WERI-Rb-1 (cell line): Measurements from ENCODE around the gene GPR137B.

Source experiments
- DNase-seq: peaks from one replicate; pipeline ENCODE4 v3.0.0-alpha.2; 2020
- H3K27ac ChIP-seq: fragments of 250-450 bp; sonication (Bioruptor Pico); 2 replicates; pipeline ENCODE4 v1.5.1; 2020; ENCODE audit warnings: mild to moderate bottlenecking, moderate library complexity
- H3K27me3 ChIP-seq: fragments of 250-450 bp; sonication (Bioruptor Pico); 2 replicates; pipeline ENCODE4 v1.5.1; 2021; ENCODE audit warnings: mild to moderate bottlenecking, low read depth, moderate library complexity; ENCODE audit not compliant: insufficient read depth, severe bottlenecking
- H3K36me3 ChIP-seq: fragments of 250-450 bp; sonication (Bioruptor Pico); 2 replicates; pipeline ENCODE4 v1.5.1; 2020; ENCODE audit warnings: mild to moderate bottlenecking, moderate library complexity
- H3K4me3 ChIP-seq: 2 replicates; pipeline ENCODE4 v1.5.1; 2011; ENCODE audit warnings: low read depth, mild to moderate bottlenecking, control low read depth, low read length
- H3K9me3 ChIP-seq: fragments of 250-450 bp; sonication (Bioruptor Pico); 2 replicates; pipeline ENCODE4 v1.5.1; 2021; ENCODE audit warnings: mild to moderate bottlenecking, moderate library complexity; ENCODE audit not compliant: severe bottlenecking
- TF ChIP-seq, protein P1 (sequence below): IDR thresholded peaks from 2 replicates; pipeline ENCODE4 v1.5.1; 2011; ENCODE audit warnings: low read depth, mild to moderate bottlenecking, control low read depth, inconsistent platforms, low read length

The GPR137B gene

DNA sequence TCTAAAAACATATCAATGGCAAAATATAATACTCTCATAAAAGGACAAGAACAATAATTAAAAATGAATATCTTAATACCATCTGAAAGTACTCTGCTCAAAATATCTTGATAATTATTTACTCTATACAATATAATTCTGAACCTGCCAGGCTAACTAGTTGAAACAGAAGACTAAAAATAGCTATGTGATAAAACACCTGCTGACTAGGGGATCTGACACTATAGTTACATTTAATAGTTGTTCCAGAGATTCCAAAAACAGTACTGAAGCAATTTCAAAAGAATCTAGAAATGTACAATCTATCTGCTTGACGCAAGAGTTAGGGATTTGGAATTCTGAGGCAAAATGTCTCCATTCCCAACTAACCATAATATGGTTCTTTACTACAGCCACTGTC, 109.2 kb downstream of the GPR137B start:
- Histone ChIP-seq H3K4me3 (no peak overlapping the region), H3K36me3 (no peaks in the 10 kb centered on the region), H3K27ac (no peak overlapping the region), H3K27me3 (no peaks in the 10 kb centered on the region), H3K9me3 (no peaks in the 10 kb centered on the region)
- no peak for DNase-seq
- TF ChIP-seq, protein P1, sequence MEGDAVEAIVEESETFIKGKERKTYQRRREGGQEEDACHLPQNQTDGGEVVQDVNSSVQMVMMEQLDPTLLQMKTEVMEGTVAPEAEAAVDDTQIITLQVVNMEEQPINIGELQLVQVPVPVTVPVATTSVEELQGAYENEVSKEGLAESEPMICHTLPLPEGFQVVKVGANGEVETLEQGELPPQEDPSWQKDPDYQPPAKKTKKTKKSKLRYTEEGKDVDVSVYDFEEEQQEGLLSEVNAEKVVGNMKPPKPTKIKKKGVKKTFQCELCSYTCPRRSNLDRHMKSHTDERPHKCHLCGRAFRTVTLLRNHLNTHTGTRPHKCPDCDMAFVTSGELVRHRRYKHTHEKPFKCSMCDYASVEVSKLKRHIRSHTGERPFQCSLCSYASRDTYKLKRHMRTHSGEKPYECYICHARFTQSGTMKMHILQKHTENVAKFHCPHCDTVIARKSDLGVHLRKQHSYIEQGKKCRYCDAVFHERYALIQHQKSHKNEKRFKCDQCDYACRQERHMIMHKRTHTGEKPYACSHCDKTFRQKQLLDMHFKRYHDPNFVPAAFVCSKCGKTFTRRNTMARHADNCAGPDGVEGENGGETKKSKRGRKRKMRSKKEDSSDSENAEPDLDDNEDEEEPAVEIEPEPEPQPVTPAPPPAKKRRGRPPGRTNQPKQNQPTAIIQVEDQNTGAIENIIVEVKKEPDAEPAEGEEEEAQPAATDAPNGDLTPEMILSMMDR = no peak

- Histone ChIP-seq H3K36me3 (no peaks in the 10 kb centered on the region), H3K27me3 (no peaks in the 10 kb centered on the region), H3K4me3 (no peak overlapping the region), H3K9me3 (peaks cover under 1% of the 10 kb centered on the region), H3K27ac (no peak overlapping the region)
- DNase-seq = no peak
- TF ChIP-seq, protein P1 = no peak
Observed at GRCh38 chr1:236253119-236253518, 110.8 kb downstream of the GPR137B start.

GRCh38 chr1:236253918-236254637, 111.7 kb downstream of the GPR137B start:
- H3K4me3 ChIP-seq = no peak overlapping the region
- no peak for DNase-seq

GRCh38 chr1:236257216-236257615, 114.9 kb downstream of the GPR137B start:
- no peak for DNase-seq
- Histone ChIP-seq H3K9me3 (peaks cover 12% of the 10 kb centered on the region), H3K36me3 (no peaks in the 10 kb centered on the region), H3K27me3 (no peaks in the 10 kb centered on the region), H3K4me3 (no peak overlapping the region), H3K27ac (no peak overlapping the region)
- TF ChIP-seq, protein P1 = no peak

More at GRCh38 chr1:236253918-236254637, 111.7 kb downstream of the GPR137B start:
- H3K27ac ChIP-seq = no peak overlapping the region
- no peaks in the 10 kb centered on the region for H3K27me3 ChIP-seq
- TF ChIP-seq, protein P1 = no peak
- no peaks in the 10 kb centered on the region for H3K36me3 ChIP-seq
- peaks cover 6% of the 10 kb centered on the region for H3K9me3 ChIP-seq

GRCh38 chr1:236258114-236258622, 115.8 kb downstream of the GPR137B start:
- DNase-seq = no peak
- H3K27me3 ChIP-seq = no peaks in the 10 kb centered on the region
- TF ChIP-seq, protein P1 = no peak
- H3K36me3 ChIP-seq = no peaks in the 10 kb centered on the region
- H3K27ac ChIP-seq = no peak overlapping the region
- H3K4me3 ChIP-seq = no peak overlapping the region
- peaks cover 14% of the 10 kb centered on the region for H3K9me3 ChIP-seq
